GM12873 (cell line): ENCODE data around the gene ZNF322.

ENCODE experiments used
- CTCF ChIP-seq: IDR thresholded peaks from 2 replicates; pipeline ENCODE4 v1.5.1; 2012; ENCODE audit warnings: low read depth, mild to moderate bottlenecking, moderate library complexity, low read length, control low read depth; ENCODE audit not compliant: insufficient read depth; ENCODE audit errors: missing control alignments

ZNF322 gene

GRCh38 chr6:26659042-26659999 lies at the start of gene ZNF322:
Gene ZNF322 (minus strand): TSS chr6:26659746. CDS start chr6:26638553, 21,193 bp downstream.
- TF ChIP-seq CTCF, result no peak

- peak; percentile 40 for TF ChIP-seq CTCF
These were observed 435 bp upstream of the ZNF322 start for GRCh38 chr6:26660000-26660361.

GRCh38 chr6:26657256-26657655 lies 2.3 kb downstream of the ZNF322 start:
- no peak for TF ChIP-seq CTCF

GRCh38 chr6:26653007-26653406 lies 6.5 kb downstream of the ZNF322 start:
- TF ChIP-seq CTCF, result no peak

GRCh38 chr6:26651133-26651781 lies 8.3 kb downstream of the ZNF322 start:
- TF ChIP-seq CTCF, result no peak

GRCh38 chr6:26646074-26646473 lies 13.5 kb downstream of the ZNF322 start:
- TF ChIP-seq CTCF, result no peak

GRCh38 chr6:26640806-26641205 lies 18.7 kb downstream of the ZNF322 start:
- no peak for TF ChIP-seq CTCF
